ENCODE measurements around the gene LILRB4.
"Not testable (repeated sequence)": the region's sequence is repeated elsewhere in the genome, so short reads cannot be mapped to it uniquely, and the experiment has no call there.

Gene LILRB4

DNA sequence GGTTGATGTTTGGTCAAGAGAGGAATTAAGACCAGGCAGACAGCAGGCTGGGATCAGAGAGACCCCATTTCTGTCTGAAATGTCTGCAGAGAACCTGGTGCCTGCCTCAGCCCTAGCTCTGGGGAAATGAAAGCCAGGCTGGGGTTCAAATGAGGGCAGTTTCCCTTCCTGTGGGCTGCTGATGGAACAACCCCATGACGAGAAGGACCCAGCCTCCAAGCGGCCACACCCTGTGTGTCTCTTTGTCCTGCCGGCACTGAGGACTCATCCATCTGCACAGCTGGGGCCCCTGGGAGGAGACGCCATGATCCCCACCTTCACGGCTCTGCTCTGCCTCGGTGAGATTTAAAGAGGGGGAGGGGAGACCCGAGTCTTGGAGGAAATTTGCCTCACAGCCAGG is at the start of gene LILRB4:
LILRB4 (plus strand) TSS at position 256 of the 400 bp plus-strand sequence; CDS start at position 305, 49 bp downstream.
- no peak for DNase-seq

DNA sequence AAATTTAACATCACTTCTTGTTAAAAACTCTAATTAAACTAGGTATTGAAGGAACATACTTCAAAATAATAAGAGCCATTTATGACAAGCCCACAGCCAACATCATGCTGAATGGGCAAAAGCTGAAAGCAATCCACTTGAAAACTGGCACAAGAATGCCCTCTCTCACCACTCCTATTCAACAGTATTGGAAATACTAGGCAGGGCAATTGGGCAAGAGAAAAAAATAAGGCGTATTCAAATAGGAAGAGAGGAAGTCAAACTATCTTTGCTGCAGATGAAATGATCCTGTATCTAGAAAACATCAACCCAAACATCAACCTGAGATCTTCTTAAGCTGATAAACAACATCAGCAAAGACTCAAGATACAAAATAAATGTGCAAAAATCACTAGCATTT is 48.1 kb upstream of the LILRB4 start:
- DNase-seq = no peak

DNA sequence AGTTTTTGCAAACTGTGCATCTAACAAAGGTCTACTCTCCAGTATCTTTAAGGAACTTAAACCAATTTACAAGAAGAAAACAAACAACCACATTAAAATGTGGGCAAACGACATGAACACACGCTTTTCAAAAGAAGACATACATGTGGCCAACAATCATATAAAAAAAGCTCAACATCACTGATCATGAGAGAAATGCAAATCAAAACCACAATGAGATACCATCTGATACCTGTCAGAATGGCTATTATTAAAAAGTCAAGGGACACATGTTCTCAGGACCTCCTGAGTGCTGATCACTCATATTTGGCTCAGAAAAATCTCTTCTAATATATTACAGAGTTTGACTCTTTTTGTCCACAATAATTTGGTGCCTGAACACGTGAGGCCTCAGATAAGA is 46.7 kb upstream of the LILRB4 start:
- DNase-seq = no peak

DNA sequence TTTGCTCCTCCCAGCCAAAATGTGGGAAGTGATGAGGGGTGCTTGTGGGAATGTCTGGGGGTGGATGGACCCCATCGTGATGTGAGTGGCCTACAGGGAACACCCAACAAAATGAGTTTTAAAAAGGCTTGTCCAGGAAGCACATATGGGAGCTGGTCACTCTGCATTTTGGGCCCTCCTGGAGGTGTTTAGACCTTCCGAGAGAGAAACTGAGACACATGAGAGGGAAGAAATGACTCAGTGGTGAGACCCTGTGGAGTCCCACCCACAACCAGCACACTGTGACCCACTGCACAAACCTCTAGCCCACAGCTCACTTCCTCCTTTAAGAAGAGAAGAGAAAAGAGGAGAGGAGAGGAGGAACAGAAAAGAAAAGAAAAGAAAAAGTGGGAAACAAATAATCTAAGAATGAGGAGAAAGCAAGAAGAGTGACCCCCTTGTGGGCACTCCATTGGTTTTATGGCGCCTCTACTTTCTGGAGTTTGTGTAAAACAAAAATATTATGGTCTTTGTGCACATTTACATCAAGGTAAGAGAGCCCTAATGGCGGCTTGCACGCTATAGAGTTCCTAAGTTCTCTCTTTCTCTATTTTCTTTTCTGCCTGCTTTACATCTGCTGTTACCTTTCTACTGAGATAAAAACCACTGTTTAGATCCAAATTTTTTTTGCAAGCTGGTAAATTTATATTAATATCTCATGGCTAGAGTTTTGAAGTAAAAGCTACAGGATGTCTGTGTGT is 45.8 kb upstream of the LILRB4 start:
- DNase-seq = no peak

DNA sequence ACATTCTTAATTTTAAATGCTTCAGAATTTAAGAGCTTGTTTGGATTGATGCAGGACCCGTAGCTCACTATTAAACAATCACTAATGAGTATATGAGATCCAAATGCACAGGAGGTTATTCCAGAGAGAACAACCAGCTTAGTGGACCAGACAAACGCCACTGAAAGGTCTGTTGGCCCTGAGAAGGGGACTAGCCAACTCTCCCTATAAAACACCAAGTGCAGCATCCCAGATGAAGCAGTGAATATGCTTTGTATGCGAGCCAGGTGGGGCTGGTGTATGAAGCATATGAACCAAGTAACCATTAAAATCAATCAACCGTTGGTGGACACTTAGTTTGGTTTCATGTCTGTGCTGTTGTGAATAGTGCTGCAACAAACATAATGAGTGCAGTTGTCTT is 42.3 kb upstream of the LILRB4 start:
- DNase-seq = no peak

DNA sequence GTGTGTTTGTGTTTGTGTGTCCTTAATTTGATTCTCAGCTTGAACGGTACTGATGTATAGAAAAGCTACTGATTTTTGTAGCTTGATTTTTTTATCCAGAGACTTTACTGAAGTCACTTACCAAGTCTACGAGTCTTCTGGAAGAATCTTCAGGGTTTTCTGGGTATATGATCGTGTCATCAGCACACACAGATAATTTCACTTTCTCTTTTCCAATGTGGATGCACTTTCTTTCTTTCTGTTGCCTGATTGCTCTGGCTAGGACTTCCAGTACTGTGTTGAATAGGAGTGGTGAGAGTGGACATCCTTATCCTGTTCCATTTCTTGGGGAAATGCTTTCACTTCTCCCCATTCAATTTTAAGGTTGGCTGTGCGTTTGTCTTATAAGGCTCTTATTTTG is 40.4 kb upstream of the LILRB4 start:
- no peak for DNase-seq

DNA sequence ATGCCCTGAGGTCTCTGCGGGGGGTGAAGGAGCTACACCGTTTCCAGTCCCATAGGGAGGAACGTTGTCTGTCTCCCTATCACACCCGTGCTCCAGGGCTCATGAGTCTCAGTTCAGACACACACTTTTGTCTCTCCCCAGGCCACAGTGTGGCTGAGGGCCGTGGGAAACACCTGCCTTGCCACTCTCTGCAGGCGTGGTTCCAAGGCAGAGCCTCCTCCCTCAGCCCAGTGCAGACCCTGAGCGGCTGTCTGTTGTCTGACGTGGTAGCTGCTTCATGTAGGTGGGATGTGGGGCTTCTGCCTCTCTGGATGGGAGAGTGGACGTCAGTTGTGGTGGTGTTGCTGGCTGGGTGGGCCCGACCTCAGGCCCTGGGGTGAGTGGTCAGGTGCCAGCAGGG is 38.6 kb upstream of the LILRB4 start:
- DNase-seq = not testable (repeated sequence)

DNA sequence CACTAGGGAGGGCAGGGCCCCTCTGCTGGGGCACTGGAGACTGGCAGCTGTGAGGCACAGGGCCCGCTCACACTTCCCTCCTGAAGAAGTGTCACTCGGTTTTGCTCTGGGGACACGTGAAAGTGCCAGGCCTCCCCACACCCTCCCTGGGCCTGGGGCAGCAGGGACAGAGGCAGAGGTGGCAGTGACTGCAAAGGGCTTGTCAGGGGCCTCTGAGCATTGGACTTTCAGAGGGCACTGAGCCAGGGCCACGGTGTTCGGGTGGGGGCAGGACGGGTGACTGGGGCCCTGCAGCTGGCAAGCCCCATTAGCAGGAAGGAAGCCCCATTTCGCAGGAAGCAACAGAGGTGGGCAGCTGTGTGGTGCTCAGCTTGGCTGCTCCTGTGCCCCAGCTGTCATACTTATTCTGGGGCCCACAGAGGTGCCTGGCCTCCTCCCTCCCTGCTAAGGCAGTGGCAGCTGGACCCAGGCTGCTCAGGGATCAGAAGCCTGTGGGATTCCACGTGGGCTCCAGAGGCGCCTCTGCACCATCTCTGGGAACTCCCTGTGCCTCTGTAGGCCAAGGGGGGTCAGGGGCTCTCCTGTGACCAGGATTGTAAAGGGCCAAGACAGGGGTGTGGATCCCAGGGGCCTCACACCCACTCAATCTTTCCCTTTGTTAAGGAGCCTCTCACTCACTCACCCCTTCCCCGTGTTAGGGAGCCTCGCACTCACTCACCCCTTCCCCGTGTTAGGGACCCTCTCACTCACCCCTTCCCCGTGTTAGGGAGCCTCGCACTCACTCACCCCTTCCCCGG is 37.7 kb upstream of the LILRB4 start:
- not testable (repeated sequence) for DNase-seq

DNA sequence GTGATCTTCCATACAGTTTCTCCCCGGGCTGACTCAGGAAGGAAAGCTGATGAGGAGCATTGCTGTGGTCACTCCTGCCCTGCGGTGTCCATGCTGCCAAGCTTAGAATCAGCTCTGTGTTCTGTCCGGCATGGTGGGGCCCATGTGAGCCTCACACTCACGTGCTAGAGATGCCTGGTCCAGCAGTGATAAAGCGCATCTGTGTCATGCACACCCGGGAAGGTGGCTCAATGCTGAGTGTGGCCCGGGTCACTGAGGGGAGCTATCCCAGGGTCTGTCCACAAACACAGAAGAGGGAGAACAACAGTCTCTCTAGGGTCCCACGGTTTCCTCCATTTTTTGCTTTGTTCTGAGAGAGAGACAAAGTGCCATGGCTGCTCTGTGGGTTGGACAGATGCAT is 36.0 kb upstream of the LILRB4 start:
- no peak for DNase-seq

DNA sequence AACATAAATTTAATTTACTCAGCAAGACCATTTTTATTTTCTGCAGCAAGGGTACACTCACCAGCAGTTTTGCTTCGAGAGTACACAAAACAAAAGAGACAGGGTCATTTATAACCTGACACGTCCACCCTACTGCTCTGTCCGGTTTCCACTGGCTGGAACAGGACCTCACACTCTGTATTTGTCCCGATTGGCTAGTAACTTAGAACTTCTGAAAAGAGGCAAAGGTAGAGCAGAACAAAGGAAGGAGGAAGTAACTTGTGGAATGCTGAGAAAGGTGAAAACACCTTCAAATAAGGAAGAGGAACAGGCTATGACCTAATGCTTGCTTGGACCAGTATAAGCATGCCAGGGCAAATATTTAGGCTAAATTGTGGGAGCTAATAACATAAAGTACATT is 34.9 kb upstream of the LILRB4 start:
- DNase-seq = not testable (repeated sequence)

DNA sequence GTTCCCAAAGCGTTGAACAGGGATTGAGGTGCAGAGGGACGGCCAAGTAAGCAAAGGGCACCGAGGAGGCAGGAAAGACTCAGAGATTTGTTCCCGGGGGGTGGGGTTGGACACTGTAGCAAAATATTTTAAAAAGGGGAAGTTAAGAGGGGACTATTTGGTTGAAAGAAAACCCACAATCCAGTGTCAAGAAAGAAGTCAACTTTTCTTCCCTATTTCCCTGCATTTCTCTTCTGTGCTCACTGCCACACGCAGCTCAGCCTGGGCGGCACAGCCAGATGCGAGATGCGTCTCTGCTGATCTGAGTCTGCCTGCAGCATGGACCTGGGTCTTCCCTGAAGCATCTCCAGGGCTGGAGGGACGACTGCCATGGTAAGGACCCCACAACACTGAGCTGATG is 32.5 kb upstream of the LILRB4 start, which contains the start of gene LILRB1:
LILRB1 (plus strand) TSS at position 223 of the 400 bp plus-strand sequence. CDS start 590 bp downstream, outside the sequence.
- not testable (repeated sequence) for DNase-seq

DNA sequence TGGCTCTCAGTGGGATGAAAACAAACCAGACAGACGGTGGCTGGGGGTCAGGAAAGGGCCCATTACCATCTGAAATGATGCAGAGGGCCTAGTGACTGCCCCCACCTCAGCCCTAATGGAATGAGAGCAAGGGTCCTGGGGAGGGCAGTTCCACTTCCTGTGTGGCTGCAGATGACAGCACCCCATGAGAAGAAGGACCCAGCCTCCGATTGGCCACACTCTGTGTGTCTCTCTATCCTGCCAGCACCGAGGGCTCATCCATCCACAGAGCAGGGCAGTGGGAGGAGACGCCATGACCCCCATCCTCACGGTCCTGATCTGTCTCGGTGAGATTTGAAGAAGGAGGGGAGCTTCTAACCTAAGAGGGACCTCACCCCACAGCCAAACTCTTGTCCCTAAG is 32.0 kb upstream of the LILRB4 start:
- DNase-seq = no peak

DNA sequence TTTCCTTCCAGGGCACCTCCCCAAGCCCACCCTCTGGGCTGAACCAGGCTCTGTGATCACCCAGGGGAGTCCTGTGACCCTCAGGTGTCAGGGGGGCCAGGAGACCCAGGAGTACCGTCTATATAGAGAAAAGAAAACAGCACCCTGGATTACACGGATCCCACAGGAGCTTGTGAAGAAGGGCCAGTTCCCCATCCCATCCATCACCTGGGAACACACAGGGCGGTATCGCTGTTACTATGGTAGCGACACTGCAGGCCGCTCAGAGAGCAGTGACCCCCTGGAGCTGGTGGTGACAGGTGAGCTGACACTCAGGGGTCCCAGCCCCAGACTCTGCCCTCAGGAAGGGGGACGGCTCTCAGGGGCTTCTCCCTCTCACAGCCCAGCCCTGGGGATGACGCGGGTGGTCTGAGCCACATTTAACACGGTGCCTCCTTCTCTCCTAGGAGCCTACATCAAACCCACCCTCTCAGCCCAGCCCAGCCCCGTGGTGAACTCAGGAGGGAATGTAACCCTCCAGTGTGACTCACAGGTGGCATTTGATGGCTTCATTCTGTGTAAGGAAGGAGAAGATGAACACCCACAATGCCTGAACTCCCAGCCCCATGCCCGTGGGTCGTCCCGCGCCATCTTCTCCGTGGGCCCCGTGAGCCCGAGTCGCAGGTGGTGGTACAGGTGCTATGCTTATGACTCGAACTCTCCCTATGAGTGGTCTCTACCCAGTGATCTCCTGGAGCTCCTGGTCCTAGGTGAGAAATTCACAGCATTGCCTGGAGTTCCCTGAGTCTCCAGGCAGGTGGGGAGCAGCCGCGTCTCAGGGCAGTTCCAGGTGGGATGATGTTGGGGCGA is 31.1 kb upstream of the LILRB4 start:
- DNase-seq = not testable (repeated sequence)

DNA sequence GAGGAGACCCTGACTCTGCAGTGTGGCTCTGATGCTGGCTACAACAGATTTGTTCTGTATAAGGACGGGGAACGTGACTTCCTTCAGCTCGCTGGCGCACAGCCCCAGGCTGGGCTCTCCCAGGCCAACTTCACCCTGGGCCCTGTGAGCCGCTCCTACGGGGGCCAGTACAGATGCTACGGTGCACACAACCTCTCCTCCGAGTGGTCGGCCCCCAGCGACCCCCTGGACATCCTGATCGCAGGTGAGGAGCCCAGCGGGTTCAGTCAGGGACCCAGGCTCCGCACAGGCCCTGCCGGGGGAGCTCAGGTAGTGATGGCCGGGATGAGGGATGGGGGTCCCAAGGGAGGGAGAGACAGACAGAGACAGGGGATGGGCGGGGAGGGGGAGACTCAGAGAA is 30.3 kb upstream of the LILRB4 start:
- not testable (repeated sequence) for DNase-seq

DNA sequence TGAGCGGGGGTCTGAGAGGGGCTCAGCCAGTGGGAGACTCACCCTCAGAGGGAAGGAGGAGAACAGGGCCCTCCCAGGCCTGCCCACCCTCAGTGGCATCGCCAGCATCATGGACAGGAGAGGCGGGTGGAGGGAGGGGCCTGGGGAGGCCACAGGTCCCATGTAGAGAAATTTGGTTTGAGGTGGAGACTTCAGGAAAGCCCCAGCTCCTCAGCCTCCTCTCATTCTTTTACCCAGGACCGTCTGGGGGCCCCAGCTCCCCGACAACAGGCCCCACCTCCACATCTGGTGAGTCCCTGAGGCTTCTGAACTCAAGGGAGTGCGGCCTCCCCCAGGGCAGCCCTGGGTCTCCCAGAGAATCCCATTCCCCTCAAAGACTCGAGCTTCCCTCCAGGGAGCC is 29.4 kb upstream of the LILRB4 start:
- no peak for DNase-seq

DNA sequence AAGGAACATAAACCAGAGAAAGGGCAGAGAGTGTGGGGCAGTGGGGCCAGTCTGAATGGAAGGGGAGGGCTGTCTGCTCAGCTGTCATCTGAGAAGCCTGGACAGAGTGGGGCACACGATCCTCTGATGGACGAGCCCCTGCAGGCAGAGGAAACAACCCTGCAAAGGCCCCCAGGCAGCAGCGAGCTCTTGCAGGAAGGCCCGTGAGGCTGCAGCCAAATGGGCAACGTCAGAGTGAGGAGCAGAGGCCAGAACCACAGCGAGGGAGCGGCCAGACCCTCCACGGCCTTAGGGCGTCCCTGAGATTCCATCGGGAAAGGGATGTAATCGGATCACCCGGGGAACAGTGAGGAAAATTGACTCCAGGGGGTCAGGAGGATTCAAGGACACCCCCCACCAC is 26.7 kb upstream of the LILRB4 start:
- DNase-seq = not testable (repeated sequence)

DNA sequence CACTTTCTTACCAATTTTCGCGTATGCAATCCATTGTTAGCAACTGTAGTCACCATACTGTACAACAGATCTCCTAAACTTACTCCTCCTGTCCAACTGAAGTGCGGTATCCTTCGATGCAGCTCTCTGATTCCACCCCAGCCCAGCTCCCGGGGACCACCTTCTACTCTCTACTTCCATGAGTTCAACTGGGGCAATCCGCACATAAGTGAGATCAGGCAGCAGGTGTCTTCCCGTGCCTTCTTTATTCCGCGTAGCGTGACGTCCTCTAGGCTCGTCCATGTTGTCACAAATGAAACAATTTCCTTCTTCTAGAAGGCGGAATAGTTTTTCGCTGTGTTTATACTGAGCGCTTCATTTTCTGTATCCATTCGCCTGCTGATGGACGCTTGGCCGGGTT is 24.1 kb upstream of the LILRB4 start:
- DNase-seq = no peak

DNA sequence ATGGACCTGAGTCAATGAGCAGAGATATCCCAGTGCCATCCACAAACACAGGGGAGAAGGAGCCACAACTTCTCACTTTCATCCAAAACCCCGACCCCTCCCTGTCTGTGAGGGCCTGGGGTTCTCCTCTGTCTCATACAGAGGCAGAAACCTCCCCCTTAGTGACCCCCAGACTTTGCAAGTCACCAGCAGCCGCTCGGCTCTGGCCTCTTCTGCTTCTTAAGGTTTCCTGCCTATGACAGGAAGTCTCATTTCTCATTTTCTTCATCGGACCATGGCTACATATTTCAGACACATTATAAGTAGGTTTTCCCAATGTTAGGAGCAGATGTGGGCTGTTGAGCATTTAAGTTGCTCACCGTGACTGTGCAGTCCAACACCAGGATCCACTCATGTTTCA is 19.8 kb upstream of the LILRB4 start:
- not testable (repeated sequence) for DNase-seq

DNA sequence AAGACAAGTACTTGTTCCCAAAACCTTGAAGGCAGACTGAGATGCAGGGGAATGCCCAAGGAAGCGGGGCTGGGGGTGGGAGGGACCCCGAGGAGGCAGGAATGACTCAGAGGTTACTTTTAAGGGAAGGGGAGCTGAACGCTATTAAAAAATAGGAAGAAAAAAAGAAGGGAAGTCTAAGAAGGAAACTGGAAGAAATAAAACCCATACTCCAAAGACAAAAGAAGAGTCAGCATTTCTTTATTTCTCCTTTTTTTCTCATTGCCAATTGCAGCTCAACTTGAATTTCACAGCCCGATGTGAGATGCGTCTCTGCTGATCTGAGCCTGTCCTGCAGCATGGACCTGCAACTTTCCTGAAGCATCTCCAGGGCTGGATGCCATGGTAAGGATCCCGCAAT is 19.2 kb upstream of the LILRB4 start:
- not testable (repeated sequence) for DNase-seq

DNA sequence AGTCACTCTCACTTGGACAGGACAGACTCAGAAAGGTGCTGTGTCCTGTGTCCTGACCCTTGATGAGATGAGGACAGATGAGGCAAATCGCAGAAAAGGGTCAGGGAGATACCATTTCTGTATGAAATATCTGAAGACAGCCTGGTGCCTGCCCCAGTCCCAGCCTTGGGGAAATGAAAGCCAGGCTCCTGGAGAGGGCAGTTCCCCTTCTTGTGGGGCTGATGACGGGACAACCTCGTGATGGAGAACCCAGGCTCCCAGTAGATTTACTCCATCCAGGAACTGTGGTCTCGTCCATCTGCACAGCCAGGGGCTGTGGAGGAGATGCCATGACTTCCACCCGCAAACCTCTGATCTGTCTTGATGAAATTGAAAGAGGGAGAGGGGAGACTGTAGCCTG is 18.7 kb upstream of the LILRB4 start:
- no peak for DNase-seq

DNA sequence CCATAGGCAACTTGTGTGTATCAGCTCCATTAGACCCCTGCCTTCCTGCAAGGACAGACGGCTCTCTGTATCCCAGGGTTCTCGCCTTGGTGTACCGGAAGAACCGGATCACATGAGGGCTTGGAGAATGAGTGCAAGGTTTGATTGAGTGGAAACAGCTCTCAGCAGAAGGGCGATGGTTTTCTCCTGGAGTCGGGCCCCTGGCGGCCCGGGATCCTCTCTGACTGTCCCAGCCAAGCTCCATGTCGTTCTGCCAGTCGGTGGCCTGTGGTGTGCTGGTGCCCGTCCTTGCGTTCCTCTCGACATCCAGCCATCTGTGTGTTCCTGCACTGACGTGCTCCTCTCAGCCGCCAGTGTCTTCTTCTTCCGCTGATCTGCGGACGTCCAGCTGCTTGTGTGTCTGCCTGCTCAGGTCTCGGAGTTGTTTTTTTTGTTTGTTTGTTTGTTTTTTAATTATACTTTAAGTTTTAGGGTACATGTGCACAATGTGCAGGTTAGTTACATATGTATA is 16.4 kb upstream of the LILRB4 start:
- no peak for DNase-seq

DNA sequence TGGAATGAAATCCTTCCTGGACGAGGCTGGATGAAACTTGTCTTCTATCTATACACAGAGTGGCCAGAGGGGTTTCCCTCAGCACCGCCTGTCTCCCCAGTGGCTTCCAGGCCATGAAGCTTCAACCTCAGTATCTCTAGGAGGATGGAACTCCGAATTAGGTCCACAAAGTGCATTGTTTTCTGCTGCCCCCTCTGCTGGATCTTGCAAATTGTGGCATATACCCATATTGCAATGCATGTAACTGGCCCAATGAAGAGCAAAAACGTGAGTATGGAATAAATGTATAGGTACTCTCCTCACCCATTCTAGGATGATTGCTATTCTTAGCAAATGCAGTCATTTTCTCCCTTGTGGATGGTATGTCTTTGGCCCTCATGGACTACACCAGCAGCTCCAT is 14.7 kb upstream of the LILRB4 start:
- no peak for DNase-seq

DNA sequence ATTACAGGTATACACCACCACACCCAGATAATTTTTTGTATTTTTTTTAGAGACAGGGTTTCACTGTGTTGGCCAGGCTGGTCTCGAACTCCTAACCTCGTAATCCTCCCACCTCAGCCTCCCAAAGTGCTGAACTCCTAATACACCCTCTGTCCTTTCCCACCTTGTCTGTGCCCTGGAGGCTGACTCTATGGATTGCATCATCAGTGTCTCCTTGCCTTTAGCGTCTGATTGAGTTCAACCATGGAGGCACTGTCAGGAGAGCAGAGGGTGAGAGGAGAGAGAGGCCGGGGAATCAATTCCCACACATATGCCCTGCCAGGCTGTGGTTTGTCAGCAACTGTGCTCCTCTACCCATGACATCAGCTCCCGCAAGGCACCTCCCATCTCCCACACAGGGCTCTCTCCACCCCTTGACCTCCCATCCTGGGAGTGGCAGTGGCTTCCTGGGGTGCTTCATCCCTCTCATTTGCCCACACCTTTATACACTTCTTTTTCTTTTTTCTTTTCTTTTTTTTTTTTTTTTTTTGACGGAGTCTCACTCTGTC is 12.6 kb upstream of the LILRB4 start:
- DNase-seq = no peak
